Measurements from ENCODE around the gene GABRR2. TPM values are rescaled to one million over a fixed set of nuclear protein-coding genes. Genes with fewer than 3 reads are reported as not detected.

GABRR2 gene
- total and polyA plus RNA-seq, 10 of the 15 experiments (the other 5 are each of a cell fraction or from before 2014, with no cell fraction given): 0.16 to 0.72 (median 0.32) TPM; not detected in 2

DNA sequence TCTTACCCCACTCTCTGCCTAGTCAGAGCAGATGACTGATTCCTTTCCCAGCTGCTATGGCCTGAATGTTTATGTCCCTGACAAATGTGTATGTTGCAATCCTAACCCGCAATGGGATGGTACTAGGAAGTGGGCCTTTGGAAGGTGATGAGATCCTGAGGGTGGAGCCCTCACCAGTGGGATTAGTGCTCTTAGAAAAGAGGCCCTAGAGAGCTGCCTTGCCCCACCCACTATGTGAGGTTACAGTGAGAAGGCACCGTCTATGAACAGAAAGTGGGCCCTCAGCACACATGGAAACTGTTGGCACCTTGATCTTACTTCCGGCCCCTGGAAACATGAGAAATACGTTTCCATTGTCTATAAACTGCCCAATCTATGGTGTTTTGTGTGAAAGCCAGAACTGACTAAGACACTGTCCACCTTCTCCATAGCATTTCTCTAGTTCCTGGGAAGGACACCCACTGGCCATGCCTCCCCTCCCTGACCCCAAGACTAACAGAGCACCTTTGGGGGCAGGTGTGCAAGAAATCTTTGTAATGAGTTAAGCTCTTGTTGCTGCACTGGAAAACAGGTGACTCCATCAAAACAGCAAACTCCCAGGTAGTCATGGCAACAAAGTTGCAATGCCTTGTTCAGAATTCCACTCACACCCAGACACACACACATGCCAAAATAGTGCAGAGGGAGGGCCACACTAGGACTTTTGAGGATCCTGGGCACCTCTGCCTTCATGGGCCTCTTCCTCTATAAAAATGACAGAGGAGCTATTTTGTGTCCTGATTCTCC, 16.2 kb downstream of the GABRR2 start (continued):
- TF ChIP-seq, protein P1, sequence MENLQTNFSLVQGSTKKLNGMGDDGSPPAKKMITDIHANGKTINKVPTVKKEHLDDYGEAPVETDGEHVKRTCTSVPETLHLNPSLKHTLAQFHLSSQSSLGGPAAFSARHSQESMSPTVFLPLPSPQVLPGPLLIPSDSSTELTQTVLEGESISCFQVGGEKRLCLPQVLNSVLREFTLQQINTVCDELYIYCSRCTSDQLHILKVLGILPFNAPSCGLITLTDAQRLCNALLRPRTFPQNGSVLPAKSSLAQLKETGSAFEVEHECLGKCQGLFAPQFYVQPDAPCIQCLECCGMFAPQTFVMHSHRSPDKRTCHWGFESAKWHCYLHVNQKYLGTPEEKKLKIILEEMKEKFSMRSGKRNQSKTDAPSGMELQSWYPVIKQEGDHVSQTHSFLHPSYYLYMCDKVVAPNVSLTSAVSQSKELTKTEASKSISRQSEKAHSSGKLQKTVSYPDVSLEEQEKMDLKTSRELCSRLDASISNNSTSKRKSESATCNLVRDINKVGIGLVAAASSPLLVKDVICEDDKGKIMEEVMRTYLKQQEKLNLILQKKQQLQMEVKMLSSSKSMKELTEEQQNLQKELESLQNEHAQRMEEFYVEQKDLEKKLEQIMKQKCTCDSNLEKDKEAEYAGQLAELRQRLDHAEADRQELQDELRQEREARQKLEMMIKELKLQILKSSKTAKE (IDR thresholded peaks at IDR 0.05; ENCODE audit: low read depth, poor library complexity, severe bottlenecking): peak; percentile 42
- TF ChIP-seq RCOR1 (conservative IDR thresholded peaks at IDR 0.05; ENCODE audit: low read depth, low read length): no peak
- TF ChIP-seq EZH2 (IDR thresholded peaks at IDR 0.05; ENCODE audit: borderline replicate concordance, control insufficient read depth, low read depth, low read length): no peak
- 0 out of 2 replicates have a peak, but pooled peaks have one; percentile 60 for TF ChIP-seq HDGF (IDR thresholded peaks at IDR 0.05)
- peak in 1 of 2 experiments; percentile 63; a peak in 1 of 4 replicates for TF ChIP-seq SRF (IDR thresholded peaks at IDR 0.05; ENCODE audit: low read depth in 2 of 2, low read length in 2 of 2)
- TF ChIP-seq, protein P2, sequence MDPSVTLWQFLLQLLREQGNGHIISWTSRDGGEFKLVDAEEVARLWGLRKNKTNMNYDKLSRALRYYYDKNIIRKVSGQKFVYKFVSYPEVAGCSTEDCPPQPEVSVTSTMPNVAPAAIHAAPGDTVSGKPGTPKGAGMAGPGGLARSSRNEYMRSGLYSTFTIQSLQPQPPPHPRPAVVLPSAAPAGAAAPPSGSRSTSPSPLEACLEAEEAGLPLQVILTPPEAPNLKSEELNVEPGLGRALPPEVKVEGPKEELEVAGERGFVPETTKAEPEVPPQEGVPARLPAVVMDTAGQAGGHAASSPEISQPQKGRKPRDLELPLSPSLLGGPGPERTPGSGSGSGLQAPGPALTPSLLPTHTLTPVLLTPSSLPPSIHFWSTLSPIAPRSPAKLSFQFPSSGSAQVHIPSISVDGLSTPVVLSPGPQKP (IDR thresholded peaks at IDR 0.05; ENCODE audit: low read depth, low read length): peak; percentile 80
- TF ChIP-seq CREB1 (IDR thresholded peaks at IDR 0.05; ENCODE audit: low read depth): peak; percentile 46; the same call in 1 of the 2 replicates
- TF ChIP-seq EGR1 (IDR thresholded peaks at IDR 0.05; ENCODE audit: borderline replicate concordance in 1 of 2, low read depth in 2 of 2, low read length in 2 of 2): no peak
- peak; percentile 46 for TF ChIP-seq TCF12 (IDR thresholded peaks at IDR 0.05; ENCODE audit: low read depth, low read length)
- TF ChIP-seq, protein P3, sequence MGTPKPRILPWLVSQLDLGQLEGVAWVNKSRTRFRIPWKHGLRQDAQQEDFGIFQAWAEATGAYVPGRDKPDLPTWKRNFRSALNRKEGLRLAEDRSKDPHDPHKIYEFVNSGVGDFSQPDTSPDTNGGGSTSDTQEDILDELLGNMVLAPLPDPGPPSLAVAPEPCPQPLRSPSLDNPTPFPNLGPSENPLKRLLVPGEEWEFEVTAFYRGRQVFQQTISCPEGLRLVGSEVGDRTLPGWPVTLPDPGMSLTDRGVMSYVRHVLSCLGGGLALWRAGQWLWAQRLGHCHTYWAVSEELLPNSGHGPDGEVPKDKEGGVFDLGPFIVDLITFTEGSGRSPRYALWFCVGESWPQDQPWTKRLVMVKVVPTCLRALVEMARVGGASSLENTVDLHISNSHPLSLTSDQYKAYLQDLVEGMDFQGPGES (IDR thresholded peaks at IDR 0.05): no peak
- TF ChIP-seq NBN (IDR thresholded peaks at IDR 0.05): no peak
- TF ChIP-seq TCF3 (IDR thresholded peaks at IDR 0.05; ENCODE audit: borderline replicate concordance, insufficient read depth, low read depth, low read length): 0 out of 2 replicates have a peak, but pooled peaks have one; percentile 5
- no peak for TF ChIP-seq ZNF274 (IDR thresholded peaks at IDR 0.05; ENCODE audit: insufficient read depth, insufficient read length)
- 0 out of 2 replicates have a peak, but pooled peaks have one; percentile 34 for TF ChIP-seq MTA3 (IDR thresholded peaks at IDR 0.05; ENCODE audit: borderline replicate concordance, low read length)
- peak; percentile 47 for TF ChIP-seq SP1 (IDR thresholded peaks at IDR 0.05; ENCODE audit: low read depth, low read length)
- TF ChIP-seq, protein P4, sequence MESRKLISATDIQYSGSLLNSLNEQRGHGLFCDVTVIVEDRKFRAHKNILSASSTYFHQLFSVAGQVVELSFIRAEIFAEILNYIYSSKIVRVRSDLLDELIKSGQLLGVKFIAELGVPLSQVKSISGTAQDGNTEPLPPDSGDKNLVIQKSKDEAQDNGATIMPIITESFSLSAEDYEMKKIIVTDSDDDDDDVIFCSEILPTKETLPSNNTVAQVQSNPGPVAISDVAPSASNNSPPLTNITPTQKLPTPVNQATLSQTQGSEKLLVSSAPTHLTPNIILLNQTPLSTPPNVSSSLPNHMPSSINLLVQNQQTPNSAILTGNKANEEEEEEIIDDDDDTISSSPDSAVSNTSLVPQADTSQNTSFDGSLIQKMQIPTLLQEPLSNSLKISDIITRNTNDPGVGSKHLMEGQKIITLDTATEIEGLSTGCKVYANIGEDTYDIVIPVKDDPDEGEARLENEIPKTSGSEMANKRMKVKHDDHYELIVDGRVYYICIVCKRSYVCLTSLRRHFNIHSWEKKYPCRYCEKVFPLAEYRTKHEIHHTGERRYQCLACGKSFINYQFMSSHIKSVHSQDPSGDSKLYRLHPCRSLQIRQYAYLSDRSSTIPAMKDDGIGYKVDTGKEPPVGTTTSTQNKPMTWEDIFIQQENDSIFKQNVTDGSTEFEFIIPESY (IDR thresholded peaks at IDR 0.05): no peak
- TF ChIP-seq CHD1 (IDR thresholded peaks at IDR 0.05; ENCODE audit: low read depth, low read length): no peak
- TF ChIP-seq RELA (IDR thresholded peaks at IDR 0.05; ENCODE audit: borderline replicate concordance, partially characterized antibody): no peak
- TF ChIP-seq, protein P5, sequence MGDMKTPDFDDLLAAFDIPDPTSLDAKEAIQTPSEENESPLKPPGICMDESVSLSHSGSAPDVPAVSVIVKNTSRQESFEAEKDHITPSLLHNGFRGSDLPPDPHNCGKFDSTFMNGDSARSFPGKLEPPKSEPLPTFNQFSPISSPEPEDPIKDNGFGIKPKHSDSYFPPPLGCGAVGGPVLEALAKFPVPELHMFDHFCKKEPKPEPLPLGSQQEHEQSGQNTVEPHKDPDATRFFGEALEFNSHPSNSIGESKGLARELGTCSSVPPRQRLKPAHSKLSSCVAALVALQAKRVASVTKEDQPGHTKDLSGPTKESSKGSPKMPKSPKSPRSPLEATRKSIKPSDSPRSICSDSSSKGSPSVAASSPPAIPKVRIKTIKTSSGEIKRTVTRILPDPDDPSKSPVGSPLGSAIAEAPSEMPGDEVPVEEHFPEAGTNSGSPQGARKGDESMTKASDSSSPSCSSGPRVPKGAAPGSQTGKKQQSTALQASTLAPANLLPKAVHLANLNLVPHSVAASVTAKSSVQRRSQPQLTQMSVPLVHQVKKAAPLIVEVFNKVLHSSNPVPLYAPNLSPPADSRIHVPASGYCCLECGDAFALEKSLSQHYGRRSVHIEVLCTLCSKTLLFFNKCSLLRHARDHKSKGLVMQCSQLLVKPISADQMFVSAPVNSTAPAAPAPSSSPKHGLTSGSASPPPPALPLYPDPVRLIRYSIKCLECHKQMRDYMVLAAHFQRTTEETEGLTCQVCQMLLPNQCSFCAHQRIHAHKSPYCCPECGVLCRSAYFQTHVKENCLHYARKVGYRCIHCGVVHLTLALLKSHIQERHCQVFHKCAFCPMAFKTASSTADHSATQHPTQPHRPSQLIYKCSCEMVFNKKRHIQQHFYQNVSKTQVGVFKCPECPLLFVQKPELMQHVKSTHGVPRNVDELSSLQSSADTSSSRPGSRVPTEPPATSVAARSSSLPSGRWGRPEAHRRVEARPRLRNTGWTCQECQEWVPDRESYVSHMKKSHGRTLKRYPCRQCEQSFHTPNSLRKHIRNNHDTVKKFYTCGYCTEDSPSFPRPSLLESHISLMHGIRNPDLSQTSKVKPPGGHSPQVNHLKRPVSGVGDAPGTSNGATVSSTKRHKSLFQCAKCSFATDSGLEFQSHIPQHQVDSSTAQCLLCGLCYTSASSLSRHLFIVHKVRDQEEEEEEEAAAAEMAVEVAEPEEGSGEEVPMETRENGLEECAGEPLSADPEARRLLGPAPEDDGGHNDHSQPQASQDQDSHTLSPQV (IDR thresholded peaks at IDR 0.05): no peak
